HEK293T (cell line): ENCODE data around the gene KIAA1549.

Experiments
- CTCF ChIA-PET: fragments of 350-600 bp; formaldehyde crosslinking; extraction: SDS; loops from one replicate; lab custom pipeline; 2021; ENCODE audit warnings: antibody characterized with exemption, inconsistent platforms; lab: Yijun Ruan, JAX
- POLR2A ChIA-PET: fragments of 350-600 bp; formaldehyde crosslinking; extraction: SDS; loops from one replicate; lab custom pipeline; 2020; ENCODE audit warnings: antibody characterized with exemption, inconsistent platforms; lab: Yijun Ruan, JAX
- DNase-seq: peaks from one replicate; pipeline ENCODE4 v3.0.0; 2012; ENCODE audit warnings: mixed read lengths; ENCODE audit errors: extremely low spot score
- ARNT ChIP-seq: fragments of 450-650 bp; IDR thresholded peaks from 2 replicates; pipeline ENCODE4 v1.6.1; 2017; ENCODE audit warnings: mild to moderate bottlenecking
- BHLHE40 ChIP-seq: fragments of 450-650 bp; IDR thresholded peaks from 2 replicates; pipeline ENCODE4 v1.6.1; 2016; ENCODE audit warnings: mild to moderate bottlenecking, moderate library complexity, borderline replicate concordance
- CTBP1 ChIP-seq: fragments of 450-650 bp; IDR thresholded peaks from 2 replicates; pipeline ENCODE4 v1.6.1; 2016; ENCODE audit warnings: borderline replicate concordance
- ELF4 ChIP-seq: fragments of 450-650 bp; IDR thresholded peaks from 2 replicates; pipeline ENCODE4 v1.6.1; 2017; ENCODE audit warnings: antibody characterized with exemption
- FOXA1 ChIP-seq: fragments of 450-650 bp; IDR thresholded peaks from 2 replicates; pipeline ENCODE4 v1.6.1; 2016; ENCODE audit warnings: mild to moderate bottlenecking
- FOXK2 ChIP-seq: fragments of 450-650 bp; IDR thresholded peaks from 2 replicates; pipeline ENCODE4 v1.6.1; 2016; ENCODE audit warnings: mild to moderate bottlenecking
- FOXM1 ChIP-seq: fragments of 450-650 bp; IDR thresholded peaks from 2 replicates; pipeline ENCODE4 v1.6.1; 2017; ENCODE audit warnings: mild to moderate bottlenecking, borderline replicate concordance
- HDGF ChIP-seq: fragments of 450-650 bp; IDR thresholded peaks from 2 replicates; pipeline ENCODE4 v1.6.1; 2017; ENCODE audit warnings: antibody characterized with exemption, borderline replicate concordance
- L3MBTL2 ChIP-seq: fragments of 450-650 bp; conservative IDR thresholded peaks from 2 replicates; pipeline ENCODE4 v1.6.1; 2016; ENCODE audit warnings: mild to moderate bottlenecking
- LEF1 ChIP-seq: fragments of 450-650 bp; IDR thresholded peaks from 2 replicates; pipeline ENCODE4 v1.6.1; 2017; ENCODE audit warnings: mild to moderate bottlenecking, borderline replicate concordance
- NFRKB ChIP-seq: fragments of 450-650 bp; IDR thresholded peaks from 2 replicates; pipeline ENCODE4 v1.6.1; 2016; ENCODE audit warnings: mild to moderate bottlenecking, moderate library complexity
- PKNOX1 ChIP-seq: fragments of 450-650 bp; IDR thresholded peaks from 2 replicates; pipeline ENCODE4 v1.6.1; 2016
- SP1 ChIP-seq: fragments of 450-650 bp; IDR thresholded peaks from 2 replicates; pipeline ENCODE4 v1.6.1; 2017
- SUZ12 ChIP-seq: fragments of 450-650 bp; IDR thresholded peaks from 2 replicates; pipeline ENCODE4 v1.6.1; 2016; ENCODE audit warnings: mild to moderate bottlenecking
- TARDBP ChIP-seq: fragments of 450-650 bp; IDR thresholded peaks from 2 replicates; pipeline ENCODE4 v1.6.1; 2016
- ZNF384 ChIP-seq: fragments of 450-650 bp; IDR thresholded peaks from 2 replicates; pipeline ENCODE4 v1.6.1; 2016

The KIAA1549 gene

DNA sequence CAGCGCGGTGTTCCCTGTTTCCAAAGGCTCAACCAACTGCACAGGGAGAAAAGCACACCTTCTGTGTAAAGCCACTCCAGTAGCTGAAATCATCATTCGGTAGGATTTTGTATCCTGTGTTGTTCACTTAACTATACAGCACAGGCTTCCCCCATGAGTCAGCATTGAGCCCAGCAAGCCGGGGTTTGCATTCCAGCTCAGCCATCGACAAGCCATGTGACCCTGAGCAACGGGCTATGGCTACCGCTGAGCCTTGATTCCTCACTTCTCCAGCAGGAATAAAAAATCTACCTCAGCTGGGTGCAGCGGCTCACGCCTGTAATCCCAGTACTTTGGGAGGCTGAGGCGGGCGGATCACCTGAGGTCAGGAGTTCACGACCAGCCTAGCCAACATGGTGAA is 139.1 kb downstream of the KIAA1549 start:
- no peak for DNase-seq
- TF ChIP-seq FOXA1, result no peak
- TF ChIP-seq PKNOX1, result no peak
- no peak for TF ChIP-seq CTBP1
- TF ChIP-seq FOXM1, result no peak
- no peak for TF ChIP-seq FOXK2
- TF ChIP-seq LEF1, result no peak
- TF ChIP-seq ZNF384, result no peak
- TF ChIP-seq BHLHE40, result no peak
- TF ChIP-seq TARDBP, result no peak
- no peak for TF ChIP-seq ARNT
- no peak for TF ChIP-seq L3MBTL2
- TF ChIP-seq SP1, result no peak
- TF ChIP-seq SUZ12, result no peak
- TF ChIP-seq ELF4, result no peak
- no peak for TF ChIP-seq NFRKB
- no peak for TF ChIP-seq HDGF
- POLR2A ChIA-PET, result no interaction called here
- CTCF ChIA-PET, result no interaction called here

DNA sequence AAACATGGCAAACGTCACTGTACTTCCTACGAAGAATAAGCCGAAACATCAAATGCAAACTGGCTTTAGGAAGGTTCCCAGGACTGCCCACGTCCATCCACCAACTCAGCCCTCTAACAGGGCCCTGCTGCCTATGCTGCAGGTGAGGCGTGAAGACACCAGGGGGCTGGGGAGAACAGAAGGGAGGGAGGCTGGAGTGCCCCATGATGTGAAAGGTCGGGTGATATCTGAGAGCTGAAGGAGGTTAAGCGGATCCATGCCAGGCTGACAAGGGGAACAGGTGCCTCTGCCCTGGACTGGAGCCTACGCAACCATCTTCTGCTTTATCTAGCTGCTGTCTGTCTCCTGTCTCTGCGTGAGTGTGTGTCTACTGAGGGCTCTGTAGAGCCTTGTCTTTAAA is 143.0 kb downstream of the KIAA1549 start:
- no peak for TF ChIP-seq L3MBTL2
- no peak for TF ChIP-seq ELF4
- no peak for TF ChIP-seq FOXA1
- TF ChIP-seq NFRKB, result no peak
- TF ChIP-seq FOXM1, result no peak
- DNase-seq, result no peak
- ChIA-PET POLR2A (no interaction called here), CTCF (no interaction called here)

- ChIA-PET POLR2A (no interaction called here), CTCF (no interaction called here)
- no peak for TF ChIP-seq ARNT
- TF ChIP-seq FOXK2, result no peak
- no peak for TF ChIP-seq FOXM1
- no peak for TF ChIP-seq ZNF384
- no peak for TF ChIP-seq LEF1
- no peak for TF ChIP-seq CTBP1
- TF ChIP-seq HDGF, result no peak
- TF ChIP-seq NFRKB, result no peak
- no peak for TF ChIP-seq L3MBTL2
- no peak for TF ChIP-seq ELF4
- no peak for TF ChIP-seq TARDBP
- TF ChIP-seq PKNOX1, result no peak
- no peak for TF ChIP-seq FOXA1
- no peak for DNase-seq
These were observed 143.6 kb downstream of the KIAA1549 start for GRCh38 chr7:138837627-138838026.

- DNase-seq, result no peak
- ChIA-PET CTCF (no interaction called here), POLR2A (no interaction called here)
- TF ChIP-seq CTBP1, result no peak
- TF ChIP-seq ARNT, result no peak
- TF ChIP-seq L3MBTL2, result no peak
- no peak for TF ChIP-seq FOXM1
- no peak for TF ChIP-seq BHLHE40
- no peak for TF ChIP-seq TARDBP
- no peak for TF ChIP-seq NFRKB
These were observed 146.1 kb downstream of the KIAA1549 start for GRCh38 chr7:138835087-138835486.

GRCh38 chr7:138834583-138834982 is 146.6 kb downstream of the KIAA1549 start:
- POLR2A ChIA-PET, result no interaction called here
- no peak for DNase-seq
- CTCF ChIA-PET, result no interaction called here
- TF ChIP-seq PKNOX1, result no peak
- no peak for TF ChIP-seq NFRKB
- TF ChIP-seq ZNF384, result no peak
- TF ChIP-seq LEF1, result no peak
- no peak for TF ChIP-seq FOXM1
- no peak for TF ChIP-seq TARDBP
- TF ChIP-seq ELF4, result no peak
- no peak for TF ChIP-seq SP1
- TF ChIP-seq HDGF, result no peak
- TF ChIP-seq L3MBTL2, result no peak
- no peak for TF ChIP-seq BHLHE40
- TF ChIP-seq ARNT, result no peak
- no peak for TF ChIP-seq FOXA1
- TF ChIP-seq CTBP1, result no peak
- no peak for TF ChIP-seq SUZ12
- TF ChIP-seq FOXK2, result no peak

GRCh38 chr7:138833596-138833995 is 147.6 kb downstream of the KIAA1549 start:
- CTCF ChIA-PET, result no interaction called here
- POLR2A ChIA-PET, result no interaction called here
- TF ChIP-seq CTBP1, result no peak
- no peak for TF ChIP-seq SUZ12
- TF ChIP-seq FOXA1, result no peak
- no peak for TF ChIP-seq PKNOX1
- TF ChIP-seq SP1, result no peak
- no peak for TF ChIP-seq ELF4
- DNase-seq, result no peak
